NCI-H1105 treated with DMSO at 0.1 percent for 48 hours (cell line): ENCODE results near the gene BCHE.
A peak's percentile ranks its signal among the peaks of the same experiment; 100 is the strongest.

Experiments
- DNase-seq: peaks from one replicate; lab custom pipeline; 2025; lab: John Stamatoyannopoulos, UW

The BCHE gene

DNA sequence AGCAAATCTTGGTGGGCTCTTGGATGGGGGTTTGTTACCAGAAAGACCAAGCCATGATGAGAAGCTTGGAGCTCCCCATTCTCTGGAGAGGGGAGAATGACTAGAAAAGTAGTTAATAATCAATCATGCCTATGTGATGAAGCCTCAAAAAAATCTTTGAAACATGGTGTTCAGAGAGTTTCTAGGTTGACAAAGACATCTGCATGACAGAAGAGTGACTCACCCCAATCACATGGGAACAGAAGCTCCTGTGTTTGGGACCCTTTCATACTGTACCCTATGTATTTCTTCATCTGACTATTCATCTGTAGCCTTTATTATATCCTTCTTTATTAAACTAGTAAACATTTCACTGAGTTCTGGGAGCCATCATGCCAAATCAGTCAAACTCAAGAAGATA lies 87.4 kb downstream of the BCHE start:
- DNase-seq, result no peak

DNA sequence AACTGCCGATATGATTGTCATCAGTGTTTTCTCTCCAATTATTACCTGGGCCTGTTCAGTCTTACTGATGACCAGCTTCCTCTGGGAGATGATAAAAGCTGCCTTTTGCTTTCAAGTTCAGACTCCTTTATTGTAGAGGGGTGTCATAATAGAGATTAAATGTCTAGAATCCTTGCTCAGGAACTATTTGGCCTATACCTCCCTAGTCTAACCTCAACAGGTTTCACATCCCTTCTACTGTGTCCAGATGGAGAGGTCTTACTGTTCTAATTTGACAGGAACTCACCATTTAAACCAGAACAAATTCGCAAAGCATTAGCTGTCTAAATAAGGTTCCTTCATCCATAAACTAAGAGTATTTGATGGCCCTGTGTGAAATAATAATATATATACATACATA lies 88.0 kb downstream of the BCHE start:
- DNase-seq, result no peak

DNA sequence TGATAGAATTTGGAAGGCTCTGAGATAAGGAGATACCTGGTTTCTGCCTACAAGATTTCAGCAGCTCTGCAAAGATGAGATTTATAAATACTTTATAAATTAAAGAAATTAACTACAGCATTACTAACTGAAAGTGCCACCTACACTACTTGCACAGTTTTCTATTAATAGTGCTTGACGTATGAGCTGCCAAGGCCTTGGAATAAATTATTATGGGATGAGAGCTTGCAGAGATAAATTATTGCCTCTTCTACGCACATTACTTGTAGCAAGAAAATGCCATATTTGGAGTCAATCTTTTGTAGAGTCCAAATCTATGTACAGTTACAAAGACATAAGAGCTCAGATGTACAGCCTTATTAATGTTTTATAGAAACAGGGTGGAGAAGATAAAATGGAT lies 89.1 kb downstream of the BCHE start:
- DNase-seq, result no peak

DNA sequence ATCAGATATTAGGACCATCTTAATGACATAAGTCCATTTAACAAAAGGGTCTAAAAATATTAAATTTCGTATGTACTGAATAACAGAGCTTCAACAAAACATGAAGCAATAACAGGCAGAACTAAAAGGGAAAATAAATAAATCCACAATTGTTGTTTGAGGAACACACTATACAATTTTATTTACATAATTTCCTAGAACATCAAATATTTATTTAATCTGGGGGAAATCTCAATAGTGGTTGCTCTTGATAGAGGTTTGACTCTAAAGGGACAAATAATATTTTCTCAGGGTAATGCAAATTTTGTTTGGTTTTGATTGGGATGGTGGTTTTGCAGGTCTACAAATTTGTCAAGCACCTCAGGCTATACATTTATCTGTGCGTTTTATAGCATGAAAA lies 90.3 kb downstream of the BCHE start:
- no peak for DNase-seq

- DNase-seq, result no peak
These were observed 93.2 kb downstream of the BCHE start for GRCh38 chr3:165744025-165744424.

DNA sequence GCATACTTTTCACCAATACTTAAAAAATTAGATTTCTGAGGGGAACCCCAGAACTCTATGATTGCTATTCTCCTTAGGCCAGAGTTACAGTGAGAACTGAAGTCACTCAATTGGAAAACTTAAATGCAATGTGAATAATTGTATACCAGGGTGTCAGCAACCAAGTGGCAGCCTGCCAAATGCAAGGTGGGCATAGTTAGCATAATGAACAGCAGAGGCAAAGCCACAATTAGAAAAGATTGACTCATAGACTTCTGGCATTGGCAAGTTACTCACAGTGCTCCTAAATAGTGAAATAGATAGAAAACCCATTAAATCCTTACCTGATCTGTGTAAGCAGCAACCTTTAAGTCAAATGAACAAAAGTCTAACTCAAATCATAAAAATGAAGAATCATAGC lies 94.9 kb downstream of the BCHE start:
- DNase-seq, result peak; percentile 94

DNA sequence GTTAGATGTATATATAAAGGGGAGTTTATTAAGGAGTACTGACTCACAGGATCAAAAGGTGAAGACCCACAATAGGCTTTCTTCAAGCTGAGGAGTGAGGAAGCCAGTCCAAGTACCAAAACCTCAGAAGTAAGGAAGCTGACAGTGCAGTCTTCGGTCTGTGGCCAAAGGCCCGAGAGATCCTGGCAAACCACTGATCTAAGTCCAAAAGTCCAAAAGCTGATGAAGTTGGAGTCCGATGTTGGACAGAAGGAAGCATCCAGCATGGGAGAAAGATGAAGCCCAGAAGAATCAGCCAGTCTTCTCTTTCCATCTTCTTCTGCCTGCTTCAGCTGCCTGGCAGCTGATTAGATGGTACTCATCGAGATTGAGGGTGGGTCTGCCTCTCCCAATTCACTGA lies 107.5 kb downstream of the BCHE start:
- no peak for DNase-seq

DNA sequence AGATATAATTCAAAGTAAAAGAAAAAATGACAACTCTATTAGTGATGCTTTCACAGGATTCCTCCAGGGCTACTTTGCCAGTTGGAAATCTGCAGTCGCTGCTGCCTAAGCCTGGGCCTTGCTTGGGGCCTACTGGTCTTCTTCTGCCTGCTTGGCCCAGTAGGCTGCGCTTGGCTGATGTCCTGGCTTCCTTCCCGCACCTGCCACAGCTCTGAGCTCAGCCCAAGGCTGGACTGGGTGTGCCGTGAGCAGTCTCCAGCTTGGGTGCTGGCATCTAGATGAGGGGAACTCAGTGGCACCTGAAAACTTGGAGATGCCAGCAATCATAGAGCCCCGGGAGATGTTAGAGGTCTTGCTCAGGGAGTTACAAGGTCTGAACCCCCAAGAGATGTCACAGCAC lies 108.3 kb downstream of the BCHE start:
- no peak for DNase-seq

DNA sequence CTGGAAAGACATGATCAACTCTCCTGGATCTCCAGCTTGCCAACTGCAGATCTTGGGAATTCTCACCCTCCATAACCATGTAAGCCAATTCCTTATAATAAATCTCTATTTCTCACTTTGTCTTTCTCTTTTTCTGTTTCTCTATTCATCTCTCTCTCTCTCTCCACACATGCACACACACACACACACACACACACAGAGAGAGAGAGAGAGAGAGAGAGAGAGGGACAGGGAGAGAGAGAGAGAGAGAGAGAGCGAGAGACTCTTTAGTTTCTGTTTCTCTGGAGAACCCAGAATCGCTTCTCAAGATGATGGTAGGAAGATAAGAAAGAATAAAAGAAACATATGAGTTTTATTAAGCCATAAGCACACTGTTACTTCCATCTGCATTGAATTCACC lies 111.9 kb downstream of the BCHE start:
- no peak for DNase-seq
